Measurements from ENCODE around the gene PMEPA1.

DNA sequence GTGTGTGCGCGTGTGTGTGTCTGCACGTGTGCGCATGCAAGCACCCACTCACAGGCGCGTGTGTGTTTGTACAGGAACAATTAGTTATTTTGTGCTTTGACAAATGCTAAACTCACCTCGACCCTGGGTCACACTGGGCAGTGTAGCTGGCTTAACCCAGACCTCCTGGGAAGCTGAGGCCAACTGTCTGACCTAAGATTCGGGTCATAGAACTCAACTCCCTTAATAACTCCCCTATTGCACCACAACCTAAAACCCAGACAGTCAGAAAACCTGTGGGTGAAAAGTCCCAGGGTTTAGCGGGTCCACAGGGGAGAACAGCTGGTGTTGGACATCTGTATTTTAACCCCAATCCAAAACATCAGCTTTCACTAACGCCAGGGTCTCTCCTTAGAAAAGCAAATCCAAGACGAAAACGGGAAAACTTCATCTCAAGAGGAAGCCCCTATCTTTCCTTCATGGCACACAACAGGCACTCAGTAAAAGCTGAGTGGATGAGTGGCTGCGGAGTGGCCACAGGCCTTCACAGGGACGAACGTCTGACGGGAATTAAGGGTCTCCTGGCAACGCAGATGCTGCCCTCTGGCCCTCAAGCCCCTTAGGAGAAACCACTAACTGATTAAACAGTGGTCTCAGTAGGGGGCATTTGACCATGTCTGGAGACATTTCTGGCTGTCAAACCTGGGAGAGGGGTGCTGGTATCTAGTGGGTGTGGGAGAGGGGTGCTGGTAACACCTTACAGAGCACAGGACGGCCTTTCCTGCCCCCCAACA lies 4.5 kb downstream of the PMEPA1 start:
- TF ChIP-seq CTCF (conservative IDR thresholded peaks at IDR 0.05) (no peak), EZH2 (IDR thresholded peaks at IDR 0.05; ENCODE audit: low read depth) (no peak)
